Upper lobe of left lung (tissue), 6 donors: Measurements from ENCODE around the gene PEMT. TPM values are rescaled to one million over a fixed set of nuclear protein-coding genes. Genes with fewer than 3 reads are reported as not detected.

Experiments used
- ATAC-seq, 2 donors: fragments of 200-7000 bp; cut with Tn5 transposase; one replicate each; pipeline ENCODE4 v1.9.1; 2022; ENCODE audit warnings: mild to moderate bottlenecking in 2 of 2, moderate library complexity in 2 of 2; ENCODE audit not compliant: low FRiP score in 2 of 2
- DNase-seq, 2 donors: peaks; one replicate each; pipeline ENCODE4 v3.0.0-alpha.2; 2019 to 2020
- H3K27ac ChIP-seq, 4 donors: fragments of 200-600 bp; sonication (generic); one replicate each; pipeline ENCODE4 v1.5.1; 2016 to 2019
- H3K27me3 ChIP-seq, 4 donors: fragments of 200-600 bp; sonication (generic); one replicate each; pipeline ENCODE4 v1.5.1; 2017 to 2019
- H3K36me3 ChIP-seq, 4 donors: fragments of 200-600 bp; sonication (generic); one replicate each; pipeline ENCODE4 v1.5.1; 2016 to 2019
- H3K4me1 ChIP-seq, 4 donors: fragments of 200-600 bp; sonication (generic); one replicate each; pipeline ENCODE4 v1.5.1; 2018 to 2019
- H3K4me3 ChIP-seq, 4 donors: fragments of 200-600 bp; sonication (generic); one replicate each; pipeline ENCODE4 v1.5.1; 2017 to 2019; ENCODE audit warnings: mild to moderate bottlenecking in 2 of 4, moderate library complexity in 1 of 4
- H3K9me3 ChIP-seq, 4 donors: fragments of 200-600 bp; sonication (generic); one replicate each; pipeline ENCODE4 v1.5.1; 2018 to 2019
- CTCF ChIP-seq, 6 experiments: fragments of 450-650 bp in 4 of 6; fragments of 200-600 bp in 2 of 6; sonication (generic) in 2 of 6; IDR thresholded peaks; one replicate each; pipeline ENCODE4 v1.5.1; 2016 to 2019; ENCODE audit warnings: antibody characterized with exemption in 6 of 6
- EP300 ChIP-seq, 4 donors: sonication (generic); formaldehyde crosslinking; IDR thresholded peaks; one replicate each; pipeline ENCODE4 v1.5.1; 2017; ENCODE audit warnings: antibody characterized with exemption in 4 of 4, control low read depth in 2 of 4
- POLR2A ChIP-seq, 4 donors: fragments of 450-650 bp; IDR thresholded peaks; one replicate each; pipeline ENCODE4 v1.5.1; 2016 to 2017; ENCODE audit warnings: antibody characterized with exemption in 4 of 4, mild to moderate bottlenecking in 2 of 4
- POLR2AphosphoS5 ChIP-seq, 2 donors: sonication (generic); formaldehyde crosslinking; IDR thresholded peaks; one replicate each; pipeline ENCODE4 v1.5.1; 2017; ENCODE audit warnings: antibody characterized with exemption in 2 of 2
- WGBS, 2 donors: methylation state at CpG; one replicate each; pipeline ENCODE4 v1.1.5; 2017 to 2018; 5-methylcytosine and 5-hydroxymethylcytosine counted together
- total RNA-seq, 6 donors: library from RNA; depleted of rRNA in 4 of 6; stranded (reverse); fragments of >200 nt in 4 of 6; gene quantifications; one replicate each; pipeline versions ENCODE4 v1.1.0 to v1.2.1, GENCODE V29; 2016 to 2021
- donor health status: DM: no; HTN: no; CAD: no; lungs with moderate emphysema.
- donor health status: DM: no; HTN: yes; CAD: no; lungs with severe emphysema.

PEMT gene
- total RNA-seq, 6 donors from 2014 or later, result 16.6 to 44.9 (median 32.2) TPM

- peaks cover 36 to 55% (median 42%) of the 10 kb centered on the region in 4 donors for H3K4me1 ChIP-seq
- ATAC-seq (no peak), DNase-seq (no peak)
- H3K4me3 ChIP-seq, result no peak overlapping the region
- H3K36me3 ChIP-seq, result no peaks in the 10 kb centered on the region
- H3K27me3 ChIP-seq, result no peaks in the 10 kb centered on the region
- H3K9me3 ChIP-seq, result no peaks in the 10 kb centered on the region
- 81 to 87% methylated on average over 9 to 11 of the region's 11 CpGs for WGBS, 2 donors
- H3K27ac ChIP-seq, result peak overlapping the region; percentile 28 to 68 (median 37)
- TF ChIP-seq POLR2A (IDR thresholded peaks at IDR 0.05) (no peak), POLR2AphosphoS5 (IDR thresholded peaks at IDR 0.05) (no peak), CTCF (IDR thresholded peaks at IDR 0.05) (no peak), EP300 (IDR thresholded peaks at IDR 0.05) (no peak)
Measured at GRCh38 chr17:17566896-17567513, 24.5 kb downstream of the PEMT start.

GRCh38 chr17:17565471-17566339 lies 25.8 kb downstream of the PEMT start:
- peak in 1 of 2 donors; percentile 24 for ATAC-seq
- WGBS, 2 donors, result 74 to 81% methylated on average over 6 to 10 of the region's 10 CpGs
- H3K4me1 ChIP-seq, result peaks cover 45 to 63% (median 52%) of the 10 kb centered on the region in 4 donors
- H3K9me3 ChIP-seq, result no peaks in the 10 kb centered on the region
- H3K4me3 ChIP-seq, result no peak overlapping the region
- TF ChIP-seq POLR2A (IDR thresholded peaks at IDR 0.05) (no peak), CTCF (IDR thresholded peaks at IDR 0.05) (no peak), POLR2AphosphoS5 (IDR thresholded peaks at IDR 0.05) (no peak), EP300 (IDR thresholded peaks at IDR 0.05) (no peak)
- no peaks in the 10 kb centered on the region for H3K36me3 ChIP-seq
- no peaks in the 10 kb centered on the region for H3K27me3 ChIP-seq
- peak overlapping the region; percentile 1 to 67 (median 46) for H3K27ac ChIP-seq
- peak in 1 of 2 donors; percentile 27 for DNase-seq

DNA sequence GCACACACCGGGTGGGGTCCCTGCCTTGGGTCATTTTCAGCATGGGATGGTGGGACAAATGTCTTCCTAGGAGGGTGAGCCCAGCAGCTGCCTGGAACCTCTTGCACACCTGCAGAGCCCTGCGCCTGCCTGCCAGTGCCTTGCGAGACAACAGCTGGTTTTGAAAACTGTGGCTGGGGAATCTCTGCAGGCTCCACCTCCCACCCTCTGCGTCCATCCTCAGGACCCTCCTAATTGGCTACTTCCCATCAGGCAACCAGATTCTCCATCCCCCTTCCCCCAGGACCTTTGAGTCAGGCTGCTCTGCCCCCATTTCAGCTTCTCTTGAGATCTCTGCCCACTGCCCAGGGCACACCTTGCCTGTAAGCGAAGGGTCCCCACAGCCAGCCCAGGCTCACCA lies 26.6 kb downstream of the PEMT start:
- peak overlapping the region in 3 of 4 donors; percentile 1 to 67 (median 58) for H3K27ac ChIP-seq
- ATAC-seq, result no peak
- TF ChIP-seq POLR2AphosphoS5 (IDR thresholded peaks at IDR 0.05) (no peak), CTCF (IDR thresholded peaks at IDR 0.05) (no peak), EP300 (IDR thresholded peaks at IDR 0.05) (no peak), POLR2A (IDR thresholded peaks at IDR 0.05) (no peak)
- DNase-seq, result no peak
- H3K9me3 ChIP-seq, result no peaks in the 10 kb centered on the region
- H3K27me3 ChIP-seq, result no peaks in the 10 kb centered on the region
- H3K36me3 ChIP-seq, result no peaks in the 10 kb centered on the region
- WGBS, 2 donors, result 92 to 94% methylated on average over 5 of the region's 5 CpGs
- H3K4me3 ChIP-seq, result no peak overlapping the region
- H3K4me1 ChIP-seq, result peaks cover 42 to 63% (median 52%) of the 10 kb centered on the region in 4 donors

DNA sequence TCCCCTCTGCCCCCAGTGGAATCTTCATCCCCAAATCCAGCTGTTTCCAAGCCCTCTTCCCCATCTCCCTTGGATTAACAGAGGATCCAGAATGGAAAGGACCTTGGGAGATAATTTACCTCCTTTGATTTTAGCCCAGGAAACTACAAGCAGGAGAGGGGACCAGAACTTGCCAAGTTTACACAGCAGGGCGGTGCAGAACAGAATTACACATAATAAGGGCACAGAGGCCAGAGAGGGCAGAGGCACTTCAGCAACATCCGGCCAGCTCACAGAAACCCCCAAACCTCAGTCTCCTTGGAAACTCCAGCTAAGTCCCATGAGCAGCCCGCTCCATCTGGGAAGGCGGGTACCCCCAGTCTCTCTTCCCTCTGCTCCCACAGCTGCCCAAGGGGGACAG lies 27.2 kb downstream of the PEMT start:
- ATAC-seq, result no peak
- no peak for DNase-seq
- H3K4me1 ChIP-seq, result peaks cover 40 to 63% (median 51%) of the 10 kb centered on the region in 4 donors
- peak overlapping the region in 3 of 4 donors; percentile 1 to 91 (median 61) for H3K27ac ChIP-seq
- no peaks in the 10 kb centered on the region for H3K36me3 ChIP-seq
- 69 to 81% methylated on average over 2 to 4 of the region's 4 CpGs for WGBS, 2 donors
- TF ChIP-seq CTCF (IDR thresholded peaks at IDR 0.05) (no peak), POLR2AphosphoS5 (IDR thresholded peaks at IDR 0.05) (no peak), EP300 (IDR thresholded peaks at IDR 0.05) (no peak), POLR2A (IDR thresholded peaks at IDR 0.05) (no peak)
- no peak overlapping the region for H3K4me3 ChIP-seq
- no peaks in the 10 kb centered on the region for H3K27me3 ChIP-seq
- H3K9me3 ChIP-seq, result no peaks in the 10 kb centered on the region
